Osteocyte (in vitro differentiated cells): Measurements from ENCODE around the gene PDIA2. TPM values are rescaled to one million over a fixed set of nuclear protein-coding genes. Genes with fewer than 3 reads are reported as not detected.
A peak's percentile ranks its signal among the peaks of the same experiment; 100 is the strongest.

ENCODE experiments used
- DNase-seq: peaks from one replicate; pipeline ENCODE4 v3.0.0; 2021; ENCODE audit warnings: mixed read lengths; ENCODE audit not compliant: unreplicated experiment; ENCODE audit errors: extremely low spot score
- H3K27ac Mint-ChIP-seq: one replicate; pipeline ENCODE4 v1.8.0; 2021; ENCODE audit warnings: mild to moderate bottlenecking, mixed read lengths; ENCODE audit not compliant: unreplicated experiment
- H3K27me3 Mint-ChIP-seq: one replicate; pipeline ENCODE4 v1.8.0; 2021; ENCODE audit warnings: mixed read lengths; ENCODE audit not compliant: unreplicated experiment
- H3K36me3 Mint-ChIP-seq: one replicate; pipeline ENCODE4 v1.8.0; 2021; ENCODE audit warnings: mixed read lengths; ENCODE audit not compliant: unreplicated experiment
- H3K4me1 Mint-ChIP-seq: one replicate; pipeline ENCODE4 v1.8.0; 2021; ENCODE audit warnings: mixed read lengths; ENCODE audit not compliant: unreplicated experiment
- H3K4me3 Mint-ChIP-seq: one replicate; pipeline ENCODE4 v1.8.0; 2021; ENCODE audit warnings: mild to moderate bottlenecking, moderate library complexity, mixed read lengths; ENCODE audit not compliant: unreplicated experiment
- H3K9me3 Mint-ChIP-seq: one replicate; pipeline ENCODE4 v1.8.0; 2021; ENCODE audit warnings: mixed read lengths; ENCODE audit not compliant: unreplicated experiment
- CTCF ChIP-seq: fragments of 200-600 bp; sonication (generic); IDR thresholded peaks from 2 replicates; pipeline ENCODE4 v1.5.0; 2021; ENCODE audit warnings: antibody characterized with exemption, mild to moderate bottlenecking, moderate library complexity
- total RNA-seq: library from RNA; stranded (reverse); gene quantifications from 2 replicates; pipeline ENCODE4 v1.2.1, GENCODE V29; 2021

PDIA2 gene
- total RNA-seq, 1 donor from 2014 or later, result not detected

GRCh38 chr16:301950-302349 lies 19.0 kb downstream of the PDIA2 start:
- no peak overlapping the region for H3K4me3 Mint-ChIP-seq
- no peaks in the 10 kb centered on the region for H3K4me1 Mint-ChIP-seq
- H3K27ac Mint-ChIP-seq, result no peak overlapping the region
- peaks cover 14% of the 10 kb centered on the region for H3K36me3 Mint-ChIP-seq
- no peaks in the 10 kb centered on the region for H3K27me3 Mint-ChIP-seq
- TF ChIP-seq CTCF, result no peak
- H3K9me3 Mint-ChIP-seq, result no peaks in the 10 kb centered on the region
- no peak for DNase-seq

DNA sequence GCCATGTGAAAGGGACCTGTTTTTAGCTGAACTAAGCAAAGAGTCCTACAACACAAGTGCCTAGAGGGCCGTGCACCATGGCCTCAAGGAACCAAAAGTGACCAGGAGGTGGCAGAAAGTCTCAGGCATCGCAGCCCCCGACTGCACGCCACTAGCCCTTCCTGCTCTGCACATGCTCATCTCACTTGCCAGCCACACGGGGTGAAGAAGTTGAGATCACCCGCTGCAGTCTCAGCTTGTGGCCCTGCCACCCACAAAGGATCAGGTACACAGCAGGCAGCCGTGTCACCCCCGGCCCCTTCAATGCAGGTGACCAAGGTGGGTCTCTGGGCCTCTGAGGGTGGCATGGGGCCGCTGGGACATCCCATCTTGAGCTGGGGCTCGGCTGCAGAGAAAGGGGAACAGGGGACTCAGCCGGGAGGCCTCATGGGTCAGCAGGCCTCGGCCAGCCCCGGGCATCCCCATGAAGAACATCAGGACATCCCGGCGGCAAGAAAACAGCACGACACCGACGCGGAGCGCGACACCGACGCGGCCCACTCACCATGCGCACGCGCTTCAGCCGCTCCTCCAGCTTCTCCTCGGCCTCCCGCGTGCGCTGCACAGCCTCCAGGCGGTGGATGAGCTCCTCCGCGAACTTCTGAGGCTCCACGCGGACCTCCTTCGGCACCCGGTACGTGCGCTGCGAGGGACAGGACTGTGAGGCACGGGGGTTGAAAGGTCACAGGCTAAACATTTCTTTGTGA lies 21.0 kb downstream of the PDIA2 start:
- TF ChIP-seq CTCF, result no peak
- no peaks in the 10 kb centered on the region for H3K4me1 Mint-ChIP-seq
- peaks cover 14% of the 10 kb centered on the region for H3K36me3 Mint-ChIP-seq
- H3K9me3 Mint-ChIP-seq, result no peaks in the 10 kb centered on the region
- DNase-seq, result no peak
- H3K27me3 Mint-ChIP-seq, result no peaks in the 10 kb centered on the region
- no peak overlapping the region for H3K27ac Mint-ChIP-seq
- no peak overlapping the region for H3K4me3 Mint-ChIP-seq

- H3K4me3 Mint-ChIP-seq, result no peak overlapping the region
- no peaks in the 10 kb centered on the region for H3K9me3 Mint-ChIP-seq
Observed at GRCh38 chr16:305916-306626, 23.1 kb downstream of the PDIA2 start.

DNA sequence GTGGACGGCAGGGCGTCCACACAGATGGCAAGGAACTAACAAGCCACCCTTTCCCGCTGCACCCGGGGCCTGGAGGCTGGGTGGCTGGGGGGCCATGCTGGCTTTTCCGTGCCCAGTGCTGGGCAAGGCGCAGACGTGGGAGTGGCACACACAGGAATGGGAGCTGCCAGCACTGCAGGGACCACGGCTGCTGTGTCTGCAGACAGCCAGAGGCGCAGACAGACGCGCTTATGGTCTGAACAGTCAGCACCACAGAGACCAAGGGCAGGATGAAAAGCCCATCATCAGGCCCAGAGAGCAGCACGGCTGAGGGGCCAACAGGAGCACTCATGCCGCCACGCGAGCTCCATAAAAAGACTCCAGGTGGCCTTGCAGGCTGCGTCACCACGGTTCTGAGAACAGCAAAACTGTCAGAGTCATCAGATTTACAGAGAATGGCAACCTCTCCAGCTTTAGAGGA lies 24.0 kb downstream of the PDIA2 start:
- no peak for DNase-seq
- Mint-ChIP-seq H3K27me3 (no peaks in the 10 kb centered on the region), H3K9me3 (no peaks in the 10 kb centered on the region), H3K4me1 (no peaks in the 10 kb centered on the region), H3K36me3 (peaks cover 18% of the 10 kb centered on the region), H3K4me3 (no peak overlapping the region), H3K27ac (no peak overlapping the region)
- no peak for TF ChIP-seq CTCF

More at GRCh38 chr16:305916-306626, 23.1 kb downstream of the PDIA2 start:
- Mint-ChIP-seq H3K4me1 (no peaks in the 10 kb centered on the region), H3K27ac (peak overlapping the region; percentile 23), H3K27me3 (no peaks in the 10 kb centered on the region), H3K36me3 (peaks cover 18% of the 10 kb centered on the region)
- TF ChIP-seq CTCF, result no peak
- DNase-seq, result no peak

DNA sequence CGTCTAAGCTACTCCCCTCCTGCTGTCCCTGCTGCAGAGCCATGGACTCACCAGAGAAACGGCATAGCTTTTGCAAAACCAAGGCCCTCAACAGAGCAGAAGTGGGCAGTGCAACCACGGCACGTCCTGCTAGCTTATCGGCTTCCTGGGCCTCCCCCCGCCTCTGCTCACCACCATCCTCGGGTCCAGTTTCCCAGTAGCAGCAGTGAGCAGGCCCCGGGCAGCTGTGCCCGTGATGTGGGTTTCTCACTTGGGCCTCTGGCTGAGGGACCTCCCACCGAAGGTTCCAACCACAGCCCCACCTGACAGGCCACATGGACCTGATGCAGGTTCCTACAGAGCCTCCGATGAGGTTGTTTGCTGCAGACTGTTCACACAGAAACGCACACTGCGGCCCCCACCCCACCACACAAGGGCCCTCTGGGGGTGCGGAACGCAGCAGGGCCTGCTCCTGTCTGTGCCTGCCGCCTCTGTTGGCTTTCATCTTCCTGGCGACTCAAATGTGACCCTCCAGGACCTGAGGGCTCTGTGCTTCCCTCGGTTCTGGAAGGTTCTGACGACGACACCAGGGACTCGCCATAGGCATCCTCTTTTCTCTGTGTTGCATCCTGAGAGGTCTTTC lies 24.8 kb downstream of the PDIA2 start:
- no peaks in the 10 kb centered on the region for H3K27me3 Mint-ChIP-seq
- no peaks in the 10 kb centered on the region for H3K9me3 Mint-ChIP-seq
- TF ChIP-seq CTCF, result no peak
- no peak for DNase-seq
- H3K4me1 Mint-ChIP-seq, result no peaks in the 10 kb centered on the region
- H3K4me3 Mint-ChIP-seq, result no peak overlapping the region
- H3K36me3 Mint-ChIP-seq, result peaks cover 24% of the 10 kb centered on the region
- H3K27ac Mint-ChIP-seq, result no peak overlapping the region
